Vagina (tissue), 2 donors: Measurements from ENCODE around the gene DAPK2. TPM values are rescaled to one million over a fixed set of nuclear protein-coding genes. Genes with fewer than 3 reads are reported as not detected.
A peak's percentile ranks its signal among the peaks of the same experiment; 100 is the strongest.
"Not testable (repeated sequence)": the region's sequence is repeated elsewhere in the genome, so short reads cannot be mapped to it uniquely, and the experiment has no call there.

Experiments
- DNase-seq, 2 donors: peaks; one replicate each; pipeline ENCODE4 v3.0.0-alpha.2; 2017; ENCODE audit errors: extremely low spot score in 2 of 2
- H3K27ac ChIP-seq: fragments of 200-600 bp; sonication (generic); one replicate; pipeline ENCODE4 v1.5.1; 2019
- H3K27me3 ChIP-seq: fragments of 200-600 bp; sonication (generic); one replicate; pipeline ENCODE4 v1.5.1; 2019
- H3K36me3 ChIP-seq, 2 donors: fragments of 200-600 bp; sonication (generic); one replicate each; pipeline ENCODE4 v1.5.1; 2017 to 2019
- H3K4me1 ChIP-seq: fragments of 200-600 bp; sonication (generic); one replicate; pipeline ENCODE4 v1.5.1; 2019
- H3K4me3 ChIP-seq, 2 donors: fragments of 200-600 bp; sonication (generic); 1 replicate in 1 of 2; 2 replicates in 1 of 2; pipeline ENCODE4 v1.5.1; 2016 to 2019
- H3K9me3 ChIP-seq: fragments of 200-600 bp; sonication (generic); one replicate; pipeline ENCODE4 v1.5.1; 2019
- CTCF ChIP-seq, 3 experiments: fragments of 450-650 bp in 2 of 3; fragments of 200-600 bp in 1 of 3; sonication (generic) in 1 of 3; IDR thresholded peaks; one replicate each; pipeline ENCODE4 v1.5.1; 2017 to 2019; ENCODE audit warnings: antibody characterized with exemption in 3 of 3, mild to moderate bottlenecking in 2 of 3, moderate library complexity in 2 of 3
- POLR2A ChIP-seq, 2 donors: fragments of 450-650 bp; IDR thresholded peaks; one replicate each; pipeline ENCODE4 v1.6.1; 2017; ENCODE audit warnings: antibody characterized with exemption in 2 of 2, mild to moderate bottlenecking in 2 of 2, moderate library complexity in 2 of 2
- POLR2AphosphoS5 ChIP-seq, 2 donors: sonication (generic); formaldehyde crosslinking; IDR thresholded peaks; one replicate each; pipeline ENCODE4 v1.9.0; 2017; ENCODE audit warnings: antibody characterized with exemption in 2 of 2, mild to moderate bottlenecking in 2 of 2, low read depth in 1 of 2; ENCODE audit not compliant: insufficient read depth in 1 of 2
- intact Hi-C: fragments of 100-400 bp; cut with DNase I; formaldehyde crosslinking; loops from one replicate; pipeline ENCODE4 v1.15.1; 2023
- total RNA-seq: library from RNA; depleted of rRNA; stranded (reverse); fragments of >200 nt; gene quantifications from one replicate; pipeline ENCODE4 v1.2.3, GENCODE V29; 2016

Gene DAPK2
- total RNA-seq, 1 donor from 2014 or later: 50.3 TPM

- TF ChIP-seq CTCF (IDR thresholded peaks at IDR 0.05) (peak; percentile 83 to 91 (median 90)), POLR2AphosphoS5 (IDR thresholded peaks at IDR 0.05; ENCODE audit: insufficient read depth in 1 of 2, low read depth in 1 of 2) (peak in 1 of 2 donors; percentile 40), POLR2A (IDR thresholded peaks at IDR 0.05) (no peak)
- no peak overlapping the region for H3K4me3 ChIP-seq
- peak overlapping the region; percentile 77 for H3K27ac ChIP-seq
- DNase-seq: no peak
- no peaks in the 10 kb centered on the region for H3K9me3 ChIP-seq
- intact Hi-C loops: loop anchor here (5.0 kb wide), 1 partner anchor 315 kb away; no protein-coding TSS in a partner anchor
- H3K27me3 ChIP-seq: no peaks in the 10 kb centered on the region
- H3K4me1 ChIP-seq: peaks cover 45% of the 10 kb centered on the region
- no peaks in the 10 kb centered on the region for H3K36me3 ChIP-seq
Measured at GRCh38 chr15:64067564-64068030, 21.3 kb upstream of the DAPK2 start.

- Histone ChIP-seq H3K4me3 (no peak overlapping the region), H3K27me3 (no peaks in the 10 kb centered on the region), H3K27ac (no peak overlapping the region), H3K4me1 (peaks cover 34% of the 10 kb centered on the region), H3K36me3 (no peaks in the 10 kb centered on the region), H3K9me3 (no peaks in the 10 kb centered on the region)
- no peak for DNase-seq
- no peak for TF ChIP-seq POLR2AphosphoS5 (IDR thresholded peaks at IDR 0.05; ENCODE audit: insufficient read depth in 1 of 2, low read depth in 1 of 2)
- TF ChIP-seq POLR2A (IDR thresholded peaks at IDR 0.05): no peak
- no peak for TF ChIP-seq CTCF (IDR thresholded peaks at IDR 0.05)
- intact Hi-C loops: loop anchor here (5.0 kb wide), 1 partner anchor 314 kb away; no protein-coding TSS in a partner anchor
Measured at GRCh38 chr15:64066451-64066850, 20.2 kb upstream of the DAPK2 start.

GRCh38 chr15:64060716-64061115 is 14.4 kb upstream of the DAPK2 start:
- H3K4me3 ChIP-seq: no peak overlapping the region
- no peak overlapping the region for H3K27ac ChIP-seq
- no peaks in the 10 kb centered on the region for H3K27me3 ChIP-seq
- H3K36me3 ChIP-seq: no peaks in the 10 kb centered on the region
- intact Hi-C loops: no loop called here
- no peaks in the 10 kb centered on the region for H3K9me3 ChIP-seq
- no peaks in the 10 kb centered on the region for H3K4me1 ChIP-seq
- TF ChIP-seq POLR2A (IDR thresholded peaks at IDR 0.05) (no peak), CTCF (IDR thresholded peaks at IDR 0.05) (no peak), POLR2AphosphoS5 (IDR thresholded peaks at IDR 0.05; ENCODE audit: insufficient read depth in 1 of 2, low read depth in 1 of 2) (no peak)
- no peak for DNase-seq

- H3K27me3 ChIP-seq, H3K4me1 ChIP-seq, H3K36me3 ChIP-seq, H3K9me3 ChIP-seq, H3K27ac ChIP-seq, intact Hi-C loops, H3K4me3 ChIP-seq, DNase-seq: not testable (repeated sequence)
Measured at GRCh38 chr15:64059104-64059503, 12.8 kb upstream of the DAPK2 start.

GRCh38 chr15:64058279-64058678 is 12.0 kb upstream of the DAPK2 start:
- H3K4me3 ChIP-seq: no peak overlapping the region
- intact Hi-C loops: no loop called here
- DNase-seq: no peak
- no peaks in the 10 kb centered on the region for H3K9me3 ChIP-seq
- no peaks in the 10 kb centered on the region for H3K27me3 ChIP-seq
- no peaks in the 10 kb centered on the region for H3K4me1 ChIP-seq
- H3K36me3 ChIP-seq: no peaks in the 10 kb centered on the region
- no peak overlapping the region for H3K27ac ChIP-seq
- TF ChIP-seq CTCF (IDR thresholded peaks at IDR 0.05) (no peak), POLR2AphosphoS5 (IDR thresholded peaks at IDR 0.05; ENCODE audit: insufficient read depth in 1 of 2, low read depth in 1 of 2) (no peak), POLR2A (IDR thresholded peaks at IDR 0.05) (no peak)

- H3K4me3 ChIP-seq, intact Hi-C loops, H3K9me3 ChIP-seq, H3K4me1 ChIP-seq, H3K36me3 ChIP-seq, H3K27ac ChIP-seq, DNase-seq, H3K27me3 ChIP-seq: not testable (repeated sequence)
Measured at GRCh38 chr15:64053674-64054073, 7.4 kb upstream of the DAPK2 start.
